Stimulated activated CD8-positive, alpha-beta memory T cell treated with anti-CD3 and anti-CD28 coated beads, Interleukin-12 subunit alpha, Interleukin-12 subunit beta, amount 100 ng/mL, for 24 hours (primary cell): ENCODE results near the gene MS4A12.
"Not testable (repeated sequence)": the region's sequence is repeated elsewhere in the genome, so short reads cannot be mapped to it uniquely, and the experiment has no call there.

Experiments used
- DNase-seq: peaks from one replicate; pipeline ENCODE4 v3.0.0-alpha.2; 2020; ENCODE audit errors: extremely low read depth

The MS4A12 gene

GRCh38 chr11:60512651-60513225 lies 20.2 kb downstream of the MS4A12 start:
- DNase-seq, result no peak

- DNase-seq, result no peak
These were observed 21.2 kb downstream of the MS4A12 start for GRCh38 chr11:60513496-60514460.

- DNase-seq, result no peak
These were observed 22.7 kb downstream of the MS4A12 start, which contains the start of gene MS4A13 for GRCh38 chr11:60515144-60515855. Gene MS4A13 (plus strand): TSS chr11:60515392. CDS start chr11:60518084, 2,692 bp downstream.

DNA sequence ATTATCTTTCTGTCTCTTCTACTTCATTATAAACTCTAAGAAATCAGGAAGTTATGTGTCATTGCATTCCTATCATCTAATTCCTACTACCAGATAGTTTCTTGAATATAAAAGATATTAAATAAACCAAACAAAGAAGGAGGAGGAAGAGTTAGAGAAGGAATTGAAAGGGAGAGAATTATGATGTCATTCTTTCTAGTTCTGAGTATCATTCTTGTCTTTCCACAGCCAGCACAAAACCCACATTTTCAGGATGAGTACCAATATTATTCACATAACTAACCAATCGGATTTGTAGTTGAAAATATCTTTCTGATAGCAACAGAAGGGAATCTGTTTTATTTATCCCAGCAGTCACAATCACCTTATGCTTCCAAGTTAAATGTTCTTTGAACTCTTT lies 35.9 kb downstream of the MS4A12 start:
- no peak for DNase-seq

DNA sequence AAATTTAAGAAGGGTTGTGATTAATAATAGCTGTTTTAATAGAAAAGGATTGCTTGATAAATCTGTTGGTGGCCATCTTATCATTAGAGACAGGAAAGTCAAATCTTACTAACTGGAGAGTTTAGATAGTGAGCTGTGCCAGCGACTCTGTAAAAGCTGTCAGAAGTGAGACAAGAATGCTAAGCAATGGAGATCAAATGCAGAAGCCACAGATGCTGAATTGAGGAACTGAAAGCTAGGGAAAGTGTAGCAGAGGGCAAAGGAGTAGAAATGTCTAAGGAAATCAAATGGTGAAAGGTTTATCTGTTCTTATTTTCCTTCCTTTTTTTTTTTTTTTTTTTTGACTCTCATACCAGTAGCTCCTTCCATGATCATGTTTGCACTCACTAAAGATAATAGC lies 36.4 kb downstream of the MS4A12 start:
- DNase-seq, result no peak

- DNase-seq, result no peak
These were observed 38.0 kb downstream of the MS4A12 start for GRCh38 chr11:60530454-60531100.

DNA sequence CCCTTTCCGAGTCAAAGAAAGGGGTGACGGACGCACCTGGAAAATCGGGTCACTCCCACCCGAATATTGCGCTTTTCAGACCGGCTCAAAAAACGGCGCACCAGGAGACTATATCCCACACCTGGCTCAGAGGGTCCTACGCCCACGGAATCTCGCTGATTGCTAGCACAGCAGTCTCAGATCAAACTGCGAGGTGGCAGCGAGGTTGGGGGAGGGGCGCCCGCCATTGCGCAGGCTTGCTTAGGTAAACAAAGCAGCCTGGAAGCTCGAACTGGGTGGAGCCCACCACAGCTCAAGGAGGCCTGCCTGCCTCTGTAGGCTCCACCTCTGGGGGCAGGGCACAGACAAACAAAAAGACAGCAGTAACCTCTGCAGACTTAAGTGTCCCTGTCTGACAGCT lies 39.8 kb downstream of the MS4A12 start:
- not testable (repeated sequence) for DNase-seq

GRCh38 chr11:60538627-60539026 lies 46.0 kb downstream of the MS4A12 start:
- not testable (repeated sequence) for DNase-seq

DNA sequence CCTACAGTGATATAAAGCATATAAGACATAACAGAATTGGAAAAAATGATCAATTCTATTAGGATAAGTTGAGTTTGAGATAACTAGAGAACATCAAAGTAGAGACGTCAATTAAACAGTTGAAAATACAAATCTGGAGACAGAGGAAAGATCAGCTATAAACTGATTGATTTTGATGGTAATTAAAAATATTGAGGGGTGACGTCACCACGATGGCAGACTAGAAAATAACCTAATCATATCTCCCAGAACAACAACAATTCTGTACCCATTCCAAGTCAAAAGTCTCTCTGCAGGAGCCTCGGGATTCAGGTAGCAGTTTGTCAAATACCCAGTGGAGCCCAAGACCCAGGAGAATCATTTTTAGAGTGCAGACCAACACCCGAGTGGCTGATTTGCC lies 51.5 kb downstream of the MS4A12 start:
- DNase-seq, result no peak
